ENCODE data around the gene KSR1. TPM values are rescaled to one million over a fixed set of nuclear protein-coding genes. Genes with fewer than 3 reads are reported as not detected.
"Not testable (repeated sequence)": the region's sequence is repeated elsewhere in the genome, so short reads cannot be mapped to it uniquely, and the experiment has no call there.

Gene KSR1
- total RNA-seq, 1 donor from 2014 or later: 9.5 TPM

GRCh38 chr17:27671591-27671910 lies 215.3 kb downstream of the KSR1 start:
- H3K27me3 ChIP-seq (ENCODE audit: low read depth): peaks cover 29% of the 10 kb centered on the region
- H3K27ac ChIP-seq (replicated peaks): no peak overlapping the region
- no peaks in the 10 kb centered on the region for H3K4me1 ChIP-seq
- no peak for TF ChIP-seq CTCF (IDR thresholded peaks at IDR 0.05; ENCODE audit: borderline replicate concordance)
- DNase-seq: no peak
- H3K9me3 ChIP-seq (replicated peaks): no peaks in the 10 kb centered on the region
- no peaks in the 10 kb centered on the region for H3K36me3 ChIP-seq
- no peak overlapping the region for H3K4me3 ChIP-seq
- intact Hi-C loops (cut with micrococcal nuclease): no loop called here

- H3K4me3 ChIP-seq; H3K27ac ChIP-seq (replicated peaks); intact Hi-C loops (cut with micrococcal nuclease); H3K36me3 ChIP-seq; DNase-seq; H3K4me1 ChIP-seq; H3K9me3 ChIP-seq (replicated peaks): not testable (repeated sequence)
- peaks cover 33% of the 10 kb centered on the region for H3K27me3 ChIP-seq (ENCODE audit: low read depth)
Observed at GRCh38 chr17:27671977-27672480, 215.8 kb downstream of the KSR1 start.

- H3K4me3 ChIP-seq: no peak overlapping the region
- intact Hi-C loops (cut with micrococcal nuclease): no loop called here
- H3K9me3 ChIP-seq (replicated peaks): no peaks in the 10 kb centered on the region
- no peak for TF ChIP-seq CTCF (IDR thresholded peaks at IDR 0.05; ENCODE audit: borderline replicate concordance)
- no peaks in the 10 kb centered on the region for H3K36me3 ChIP-seq
- H3K4me1 ChIP-seq: no peaks in the 10 kb centered on the region
- peaks cover 46% of the 10 kb centered on the region for H3K27me3 ChIP-seq (ENCODE audit: low read depth)
- no peak overlapping the region for H3K27ac ChIP-seq (replicated peaks)
- DNase-seq: no peak
Observed at GRCh38 chr17:27674335-27674734, 218.1 kb downstream of the KSR1 start.

Other genes starting within 250 kb of the KSR1 start
- 53.3 TPM for gene WSB1, start 162.3 kb upstream of the KSR1 start, total RNA-seq
- gene LGALS9, start 174.7 kb downstream of the KSR1 start, total RNA-seq: 15.2 TPM